T follicular helper cell (primary cell): ENCODE measurements around the gene DOCK7.
"Not testable (repeated sequence)": the region's sequence is repeated elsewhere in the genome, so short reads cannot be mapped to it uniquely, and the experiment has no call there.

Experiments
- DNase-seq: peaks from one replicate; pipeline ENCODE4 v3.0.0-alpha.2; 2020; ENCODE audit warnings: low read depth

Gene DOCK7

DNA sequence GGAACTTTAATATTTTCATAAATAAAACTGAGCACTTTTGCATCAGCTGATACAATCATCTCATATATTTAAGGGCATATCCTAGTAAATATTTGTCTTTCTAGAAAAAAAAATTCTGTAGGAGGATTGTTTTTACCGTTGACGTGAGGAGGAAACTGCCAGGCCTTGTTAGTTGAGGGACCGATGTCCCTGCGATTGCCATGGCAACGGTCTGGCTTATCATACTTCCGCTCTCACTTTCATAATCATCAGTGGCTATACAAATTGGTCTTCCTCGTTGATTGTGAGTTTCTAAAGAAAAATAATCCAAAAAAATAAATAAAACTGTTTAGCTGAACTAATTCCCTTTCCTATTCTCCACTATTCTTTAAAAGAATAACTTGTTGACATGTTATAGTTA lies 160.2 kb downstream of the DOCK7 start:
- DNase-seq, result no peak

DNA sequence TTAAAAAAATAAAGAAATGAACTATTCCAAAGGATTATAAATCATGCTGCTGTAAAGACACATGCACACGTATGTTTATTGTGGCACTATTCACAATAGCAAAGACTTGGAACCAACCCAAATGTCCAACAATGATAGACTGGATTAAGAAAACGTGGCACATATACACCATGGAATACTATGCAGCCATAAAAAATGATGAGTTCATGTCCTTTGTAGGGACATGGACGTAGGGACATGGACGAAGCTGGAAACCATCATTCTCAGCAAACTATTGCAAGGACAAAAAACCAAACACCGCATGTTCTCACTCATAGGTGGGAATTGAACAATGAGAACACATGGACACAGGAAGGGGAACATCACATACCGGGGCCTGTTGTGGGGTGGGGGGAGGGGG lies 160.8 kb downstream of the DOCK7 start:
- DNase-seq, result not testable (repeated sequence)

DNA sequence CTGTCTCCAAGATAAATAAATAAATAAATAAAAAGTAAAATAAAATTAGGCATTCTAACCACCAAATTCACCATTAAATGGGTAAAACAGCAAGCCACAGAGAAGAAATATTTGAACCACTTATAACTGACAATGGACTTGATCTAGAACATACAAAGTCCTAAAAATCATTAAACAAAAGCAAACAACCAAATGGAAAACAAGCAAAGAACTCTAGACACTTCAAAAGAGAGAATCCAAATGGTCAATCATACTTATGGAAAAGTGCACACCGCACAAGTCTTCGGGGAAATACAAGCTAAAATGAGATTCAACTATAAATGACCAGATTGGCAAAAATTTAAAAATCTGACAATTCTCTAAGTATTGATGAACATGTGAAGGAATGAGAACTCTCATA lies 164.3 kb downstream of the DOCK7 start:
- DNase-seq, result no peak

DNA sequence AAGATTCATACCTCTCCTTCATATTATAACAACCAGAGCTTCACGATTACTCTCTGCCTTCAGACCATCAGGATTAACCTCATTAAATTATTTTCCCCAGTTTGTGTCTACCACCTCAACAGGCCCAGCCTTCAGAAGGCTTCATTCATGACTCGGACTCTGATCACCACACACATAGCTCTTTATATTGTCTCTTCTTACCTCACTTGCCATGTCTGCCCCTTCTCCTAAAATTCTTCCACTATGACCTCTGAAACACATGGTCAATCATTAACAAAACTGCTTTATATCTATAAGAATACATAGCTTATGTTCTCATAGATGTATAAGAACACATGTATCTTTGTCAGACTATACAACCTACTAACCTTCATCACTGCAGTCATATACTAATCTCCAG lies 171.6 kb downstream of the DOCK7 start:
- no peak for DNase-seq

DNA sequence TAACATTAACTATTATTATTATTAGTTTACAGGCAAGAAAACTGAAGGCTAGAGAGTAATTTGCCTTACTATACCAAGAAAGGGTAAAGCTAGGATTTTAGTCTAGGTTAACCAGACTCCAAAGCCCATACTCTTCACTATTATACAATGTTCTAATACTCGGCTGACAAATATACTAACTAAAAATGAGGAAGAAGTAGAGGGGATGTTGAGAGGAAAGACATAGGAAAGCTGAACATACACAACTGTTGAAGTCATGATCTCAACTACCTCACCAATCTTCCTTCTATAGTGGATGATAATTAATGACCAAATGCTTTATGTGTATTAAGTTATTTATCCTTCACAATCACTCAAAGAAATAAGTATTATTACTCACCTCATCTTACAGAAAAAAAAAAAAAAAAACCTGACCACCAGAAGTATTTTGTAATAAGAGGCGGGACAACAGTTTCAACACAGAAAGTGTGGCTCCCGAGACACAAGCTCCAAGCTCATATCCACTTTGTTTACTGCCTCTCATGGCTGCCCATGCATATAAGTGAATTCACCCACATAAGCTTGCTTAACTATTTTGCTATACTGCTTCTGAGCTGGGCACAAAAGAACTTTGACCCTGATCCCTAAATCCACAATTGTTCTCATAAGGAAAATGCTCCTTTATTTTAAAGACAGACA lies 173.3 kb downstream of the DOCK7 start:
- no peak for DNase-seq

DNA sequence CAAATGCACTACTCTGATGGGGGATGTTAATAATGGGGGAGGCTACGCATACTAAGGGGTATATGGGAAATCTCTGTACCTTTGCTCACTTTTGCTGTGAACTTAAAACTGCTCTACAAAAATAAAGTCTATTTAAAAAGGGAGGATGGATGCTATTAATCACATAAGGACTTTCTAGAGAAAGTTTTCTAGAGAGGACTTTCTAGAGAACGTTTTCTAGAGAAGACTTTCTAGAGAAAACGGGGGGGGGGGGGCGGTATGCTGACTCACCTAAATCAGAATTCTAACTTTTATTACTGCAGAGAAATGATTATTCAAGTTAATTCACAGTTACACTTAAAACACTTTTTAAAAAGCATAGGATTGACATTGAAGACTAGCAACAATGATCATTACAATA lies 175.2 kb downstream of the DOCK7 start:
- no peak for DNase-seq

DNA sequence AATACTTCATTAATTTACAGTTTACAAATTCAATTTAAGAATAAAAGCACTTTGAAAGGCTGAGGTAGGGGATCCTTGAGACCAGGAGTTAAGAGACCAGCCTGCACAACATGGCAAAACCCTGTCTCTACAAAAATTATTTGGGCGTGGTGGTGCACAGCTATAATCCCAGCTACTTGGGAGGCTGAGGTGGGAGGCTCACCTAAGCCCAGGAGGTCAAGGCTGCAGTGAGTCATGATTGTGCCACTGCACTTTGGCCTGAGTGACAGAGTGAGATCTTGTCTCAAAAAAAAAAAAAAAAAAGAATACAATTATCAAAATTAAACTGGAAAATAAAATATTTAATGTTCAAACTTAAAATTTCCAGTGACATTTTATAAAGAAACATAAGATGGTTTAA lies 179.2 kb downstream of the DOCK7 start:
- DNase-seq, result no peak

DNA sequence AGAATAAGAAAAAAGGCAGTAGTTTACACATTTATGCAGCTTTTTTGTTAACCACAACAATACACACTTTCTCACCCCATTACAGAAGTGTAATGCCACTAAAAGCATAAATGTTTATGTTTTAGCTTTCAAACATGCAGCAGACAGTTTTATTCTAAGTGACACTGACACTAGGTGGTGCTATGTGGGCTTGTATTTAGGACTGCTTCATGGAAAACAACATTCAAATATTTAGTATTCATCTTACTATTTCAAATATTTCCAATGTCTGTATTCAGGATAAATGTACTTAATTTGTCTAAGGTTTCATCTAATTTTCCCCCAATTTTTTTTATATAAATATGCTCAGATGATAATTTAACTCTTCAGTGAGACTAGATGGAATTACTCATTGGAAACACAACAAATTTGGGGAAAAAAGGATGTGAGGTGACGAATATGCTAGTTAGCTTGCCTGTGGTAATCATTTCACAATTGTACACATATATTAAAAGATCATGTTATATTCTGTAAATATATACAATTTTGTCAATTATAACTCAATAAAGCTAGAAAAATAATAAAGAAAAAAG lies 179.9 kb downstream of the DOCK7 start:
- no peak for DNase-seq

DNA sequence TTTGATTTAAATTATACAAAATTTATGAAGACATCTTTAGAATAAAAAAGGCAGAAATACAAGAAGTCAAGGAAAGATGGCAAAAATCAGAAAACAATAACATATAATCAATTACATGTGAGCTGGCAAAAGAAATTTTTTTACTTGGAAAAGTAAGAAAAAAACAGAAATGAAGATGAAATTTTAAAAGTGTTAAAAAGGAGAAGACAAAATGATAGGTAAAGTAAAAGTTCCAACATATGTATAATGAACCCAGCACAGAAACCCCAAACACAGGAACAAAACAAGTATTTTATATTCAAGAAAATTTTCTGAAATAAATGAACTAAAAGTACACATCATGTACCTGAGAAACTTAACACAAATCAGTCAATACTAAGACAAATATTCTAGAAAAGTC lies 188.0 kb downstream of the DOCK7 start:
- no peak for DNase-seq

DNA sequence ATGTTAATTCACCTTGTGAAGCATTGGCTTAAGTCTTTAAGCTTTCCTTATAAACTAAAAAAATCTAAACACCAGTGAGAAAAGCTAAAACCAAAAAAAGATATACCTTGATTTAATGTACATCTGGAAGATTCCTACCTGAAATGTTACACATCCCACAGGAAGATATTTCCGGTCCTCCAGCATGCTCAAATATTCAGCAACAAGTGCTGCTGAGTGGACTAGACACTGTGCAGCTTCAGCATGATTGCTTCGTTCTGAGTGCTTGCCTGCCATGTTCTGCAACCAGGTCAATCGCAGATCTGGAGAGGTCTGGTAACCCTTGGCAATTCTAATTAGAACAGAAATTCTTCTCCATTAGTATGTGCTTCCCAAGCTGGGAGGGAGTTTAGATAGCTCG lies 194.0 kb downstream of the DOCK7 start:
- DNase-seq, result no peak

DNA sequence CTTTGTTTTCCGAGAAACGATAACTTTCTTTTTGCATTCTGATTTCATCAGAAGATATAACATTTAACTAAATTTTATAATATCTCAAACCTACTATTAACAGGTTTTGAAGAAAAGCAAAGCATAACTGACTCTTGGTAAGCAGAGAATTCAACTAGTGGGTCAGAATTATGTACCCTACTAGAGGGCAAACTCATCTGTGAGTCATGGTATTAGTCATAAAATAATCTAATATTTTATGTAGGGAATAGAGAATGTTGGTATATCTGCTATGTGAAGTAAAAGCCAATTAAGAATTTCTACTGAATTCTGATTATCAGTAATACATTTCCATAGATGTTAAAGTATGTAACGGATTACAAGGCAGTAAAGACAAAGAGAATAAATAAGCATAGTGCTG lies 194.5 kb downstream of the DOCK7 start:
- DNase-seq, result no peak

DNA sequence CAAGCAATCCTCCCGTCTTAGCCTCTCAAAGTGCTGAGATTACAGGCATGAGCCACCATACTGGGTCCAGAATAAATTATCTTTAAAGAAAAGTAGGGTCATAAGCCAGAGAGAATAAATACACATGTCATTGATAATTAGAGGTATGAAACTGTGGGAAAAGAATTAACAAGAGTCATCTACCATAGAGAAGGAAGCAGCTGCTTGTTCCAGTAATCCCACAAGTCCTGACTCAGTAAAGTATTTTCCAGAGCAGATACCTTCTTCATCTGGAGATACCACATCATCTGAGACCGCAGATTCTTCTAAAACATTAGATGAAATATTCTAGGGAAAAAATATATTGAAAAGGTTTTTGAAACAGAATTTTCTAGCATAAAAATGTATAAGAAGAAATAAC lies 195.7 kb downstream of the DOCK7 start:
- DNase-seq, result no peak

DNA sequence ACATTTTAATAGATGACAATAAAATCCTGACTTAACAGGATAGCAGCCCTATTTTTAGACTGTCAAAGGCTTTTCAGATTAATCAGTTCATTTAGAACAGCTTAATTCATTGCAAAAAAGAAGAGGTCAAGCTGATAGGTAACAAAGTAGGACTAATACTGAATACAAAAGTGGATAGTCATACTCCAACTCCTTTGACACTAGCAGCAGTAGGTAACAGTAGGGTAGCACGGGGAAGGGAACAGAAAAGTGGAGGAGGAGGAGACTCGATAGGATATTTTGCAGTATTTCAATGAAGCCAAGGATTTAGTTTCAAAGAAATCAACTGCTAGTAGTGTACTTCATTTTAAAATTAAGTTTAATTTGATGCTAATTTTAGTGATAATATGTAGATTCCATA lies 200.2 kb downstream of the DOCK7 start:
- no peak for DNase-seq

DNA sequence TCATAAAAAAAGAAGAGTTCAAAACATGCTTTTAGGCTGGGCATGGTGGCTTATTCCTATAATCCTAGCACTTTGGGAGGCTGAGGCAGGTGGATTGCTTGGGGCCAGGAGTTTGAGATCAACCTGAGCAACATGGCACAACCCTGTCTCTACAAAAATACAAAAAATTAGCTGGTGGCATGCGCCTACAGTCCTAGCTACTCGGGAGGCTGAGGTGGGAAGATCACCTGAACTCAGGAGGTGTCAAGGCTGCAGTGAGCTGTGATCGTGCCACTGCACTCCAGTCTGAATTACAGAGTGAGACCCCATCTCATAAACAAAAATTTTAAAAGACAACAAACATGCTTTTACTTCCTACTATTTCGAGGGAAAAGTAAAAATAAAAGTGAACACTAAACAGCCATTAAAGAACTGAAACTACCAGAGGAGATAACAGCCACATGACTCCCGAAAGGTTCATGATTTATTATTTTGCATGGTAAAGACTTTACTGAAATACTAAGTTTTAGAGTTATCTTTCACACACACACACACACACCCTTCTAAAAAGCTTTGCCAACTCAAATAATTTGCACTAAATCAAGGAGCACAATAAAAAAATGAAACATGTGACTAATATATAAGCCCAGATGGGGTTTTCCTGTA lies 203.2 kb downstream of the DOCK7 start:
- DNase-seq, result no peak

DNA sequence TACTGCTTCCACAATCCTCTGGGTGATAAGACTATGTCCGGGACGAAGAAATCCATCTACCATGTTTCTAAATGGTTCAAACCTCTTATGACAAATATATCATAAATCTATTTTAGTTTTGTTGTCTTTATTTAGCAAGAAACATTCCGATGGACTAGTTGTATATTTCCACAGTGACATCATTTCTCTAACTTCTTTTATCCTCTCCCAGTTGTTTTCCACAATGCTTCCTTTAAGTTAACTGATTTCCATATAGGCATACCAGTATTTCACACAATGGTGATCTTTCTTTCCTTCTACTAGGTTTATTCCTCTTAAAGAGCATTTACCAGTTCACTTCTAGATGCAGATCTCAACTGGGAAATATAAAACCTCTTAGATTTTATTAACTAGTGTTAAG lies 206.5 kb downstream of the DOCK7 start:
- no peak for DNase-seq

DNA sequence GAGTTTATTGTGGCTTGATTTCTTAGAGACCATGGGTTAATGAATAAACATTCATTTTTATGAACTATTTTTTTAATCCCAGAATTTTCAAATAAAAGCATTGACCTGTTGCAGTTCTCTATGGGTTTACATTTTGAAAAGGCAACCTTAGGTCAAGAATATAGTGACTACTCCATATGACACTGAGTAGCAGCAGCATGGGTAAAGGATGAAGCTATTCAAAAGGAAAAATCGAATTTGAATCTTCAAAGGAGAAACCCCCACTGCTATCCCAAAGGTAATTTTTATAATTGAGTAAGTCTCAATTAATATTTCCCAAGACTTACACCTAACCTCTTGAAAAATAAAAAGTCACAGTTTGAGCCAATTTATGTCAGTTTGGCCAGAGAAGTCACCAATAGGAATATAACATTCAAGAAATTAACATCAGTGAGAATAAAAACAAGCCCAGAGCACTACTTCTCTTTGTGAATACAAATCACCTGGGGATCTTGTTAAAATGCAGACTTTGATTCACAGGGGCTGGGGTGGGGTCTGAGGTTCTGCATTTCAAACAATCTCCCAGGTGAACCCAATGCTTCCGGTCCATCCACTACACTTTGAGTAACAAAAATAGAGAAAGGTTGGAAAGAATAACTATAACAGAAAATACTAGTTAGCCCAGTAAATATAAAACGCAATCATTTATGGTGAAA lies 211.5 kb downstream of the DOCK7 start:
- DNase-seq, result no peak

DNA sequence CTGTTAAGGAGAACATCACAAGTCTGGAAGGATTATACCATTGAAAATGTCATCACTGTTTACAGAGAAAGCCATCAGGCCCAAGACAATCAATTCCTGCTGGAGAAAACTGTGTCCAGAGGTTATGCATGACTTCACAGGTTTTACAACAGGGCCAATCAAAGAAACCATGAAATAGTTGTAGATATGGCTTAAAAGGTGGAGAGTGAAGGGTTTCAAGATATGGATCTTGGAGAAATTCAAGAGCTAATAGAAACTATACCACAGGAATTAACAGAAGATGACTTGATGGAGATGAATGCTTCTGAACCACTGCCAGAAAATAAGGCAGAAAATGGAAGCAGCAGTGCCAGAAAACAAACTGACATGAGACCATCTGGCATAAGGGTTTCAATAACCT lies 221.1 kb downstream of the DOCK7 start:
- DNase-seq, result no peak

DNA sequence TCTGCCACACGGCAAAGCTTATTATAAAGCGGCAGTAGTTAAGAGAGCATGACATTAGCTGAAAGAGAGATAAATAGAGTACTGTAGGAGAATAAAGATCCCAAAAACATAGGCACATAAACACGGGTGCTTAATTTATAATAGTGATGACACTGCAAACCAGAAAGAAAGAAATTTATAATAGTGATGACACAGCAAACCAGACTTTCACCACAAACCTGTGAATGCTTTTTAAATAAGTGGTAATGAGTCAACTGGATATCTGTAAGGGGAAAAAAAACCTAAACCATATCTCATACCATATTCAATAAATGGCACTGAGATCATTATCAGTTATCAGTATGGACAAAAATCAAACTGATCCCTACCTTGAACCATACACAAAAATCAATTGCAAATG lies 225.8 kb downstream of the DOCK7 start:
- DNase-seq, result no peak

DNA sequence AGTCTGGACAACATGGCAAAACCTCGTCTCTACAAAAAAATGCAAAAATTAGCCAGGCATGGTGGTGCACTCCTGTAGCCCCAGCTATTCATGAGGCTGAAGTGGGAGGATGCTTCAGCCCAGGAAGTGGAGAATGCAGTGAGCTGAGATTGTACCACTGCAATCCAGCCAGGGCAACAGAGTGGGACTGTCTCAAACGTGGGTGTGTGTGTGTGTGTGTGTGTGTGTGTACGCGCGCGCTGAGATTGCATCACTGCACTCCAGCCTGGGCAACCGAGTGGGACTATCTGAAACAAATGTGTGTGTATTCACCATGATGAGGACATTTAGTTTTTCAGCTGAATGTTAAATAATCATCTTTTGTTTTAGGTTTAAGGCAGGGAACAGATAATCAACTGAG lies 230.2 kb downstream of the DOCK7 start:
- DNase-seq, result no peak

DNA sequence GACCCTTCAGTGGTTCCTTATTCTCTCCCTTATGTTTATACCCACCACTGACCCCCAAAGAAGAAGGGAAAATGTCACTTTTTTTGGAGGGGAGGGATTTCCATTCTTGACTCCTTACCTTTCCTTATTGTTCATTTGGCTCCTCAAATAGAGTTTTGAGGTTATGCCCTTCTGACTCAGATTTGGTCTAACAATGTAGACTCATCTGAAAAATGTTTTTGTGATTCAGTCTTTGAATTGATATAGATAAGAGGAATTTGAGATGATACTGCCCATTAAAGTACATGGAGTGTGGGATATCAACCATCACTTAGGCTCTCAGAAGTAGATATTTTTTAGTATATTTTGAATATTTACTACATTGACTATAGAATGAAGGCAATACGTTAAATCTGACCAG lies 235.2 kb downstream of the DOCK7 start:
- no peak for DNase-seq

DNA sequence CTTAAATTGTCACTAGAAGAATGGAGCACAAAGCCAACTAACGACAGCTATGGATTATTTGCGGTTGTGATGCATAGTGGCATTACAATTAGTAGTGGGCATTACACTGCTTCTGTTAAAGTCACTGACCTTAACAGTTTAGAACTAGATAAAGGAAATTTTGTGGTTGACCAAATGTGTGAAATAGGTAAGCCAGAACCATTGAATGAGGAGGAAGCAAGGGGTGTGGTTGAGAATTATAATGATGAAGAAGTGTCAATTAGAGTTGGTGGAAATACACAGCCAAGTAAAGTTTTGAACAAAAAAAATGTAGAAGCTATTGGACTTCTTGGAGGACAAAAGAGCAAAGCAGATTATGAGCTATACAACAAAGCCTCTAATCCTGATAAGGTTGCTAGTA lies 237.9 kb downstream of the DOCK7 start:
- DNase-seq, result no peak

DNA sequence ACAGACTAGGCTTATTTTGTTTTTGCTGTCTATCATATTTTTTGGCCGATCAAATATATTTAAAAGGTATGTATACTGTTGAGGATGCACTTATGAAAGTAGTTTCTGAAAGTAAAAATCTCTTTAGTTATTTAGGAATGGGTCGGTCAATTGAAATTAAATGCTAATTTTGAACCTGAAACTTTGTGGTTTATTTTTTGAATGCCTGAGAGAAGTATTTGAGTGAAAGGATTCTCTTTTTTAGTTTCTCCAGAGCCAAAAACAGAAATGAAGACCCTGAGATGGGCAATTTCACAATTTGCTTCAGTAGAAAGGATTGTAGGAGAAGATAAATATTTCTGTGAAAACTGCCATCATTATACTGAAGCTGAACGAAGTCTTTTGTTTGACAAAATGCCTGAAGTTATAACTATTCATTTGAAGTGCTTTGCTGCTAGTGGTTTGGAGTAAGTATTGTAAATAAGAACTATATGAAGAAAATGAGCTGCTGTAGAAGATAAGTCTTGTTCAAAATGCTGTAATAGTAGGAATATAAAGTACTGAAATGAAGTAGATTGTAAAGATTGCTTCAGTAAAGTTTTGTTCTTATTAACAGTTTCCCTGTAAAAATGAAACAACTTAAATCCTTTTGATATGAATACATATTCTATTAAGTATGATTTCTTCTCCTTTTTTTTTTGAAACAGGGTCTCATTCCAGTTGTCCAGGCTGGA lies 239.8 kb downstream of the DOCK7 start:
- no peak for DNase-seq

DNA sequence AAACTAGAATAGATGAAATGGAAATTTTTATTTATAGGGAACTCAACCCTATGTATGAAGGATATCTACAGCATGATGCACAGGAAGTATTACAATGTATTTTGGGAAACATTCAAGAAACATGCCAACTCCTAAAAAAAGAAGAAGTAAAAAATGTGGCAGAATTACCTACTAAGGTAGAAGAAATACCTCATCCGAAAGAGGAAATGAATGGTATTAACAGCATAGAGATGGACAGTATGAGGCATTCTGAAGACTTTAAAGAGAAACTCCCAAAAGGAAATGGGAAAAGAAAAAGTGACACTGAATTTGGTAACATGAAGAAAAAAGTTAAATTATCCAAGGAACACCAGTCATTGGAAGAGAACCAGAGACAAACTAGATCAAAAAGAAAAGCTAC lies 243.5 kb downstream of the DOCK7 start:
- no peak for DNase-seq
